Cerebellar cortex (tissue), 1 donor: ENCODE results near the gene MECP2.

Experiments
- DNase-seq: peaks from one replicate; pipeline ENCODE4 v3.0.0-alpha.2; 2015; ENCODE audit warnings: low spot score

The MECP2 gene

DNA sequence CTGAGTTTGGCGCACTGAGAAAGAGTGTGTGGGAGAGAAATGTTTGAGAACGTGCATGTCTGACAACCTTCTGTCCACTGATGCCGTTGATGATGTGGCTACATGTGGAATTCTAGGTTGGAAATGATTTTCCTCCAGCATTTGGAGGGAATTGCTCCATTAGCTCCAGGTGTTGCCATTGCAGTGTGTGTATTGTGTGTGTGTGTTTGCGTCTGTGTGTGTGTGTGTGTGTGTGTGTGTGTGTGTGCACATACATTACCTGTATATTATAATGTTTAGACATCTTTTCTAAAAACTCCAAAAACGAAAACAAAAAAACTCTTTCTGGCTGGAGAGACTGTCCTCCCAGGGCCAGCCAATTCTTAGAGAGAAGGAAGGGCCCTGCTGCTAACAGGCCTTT lies 18.2 kb upstream of the MECP2 start:
- DNase-seq = no peak

DNA sequence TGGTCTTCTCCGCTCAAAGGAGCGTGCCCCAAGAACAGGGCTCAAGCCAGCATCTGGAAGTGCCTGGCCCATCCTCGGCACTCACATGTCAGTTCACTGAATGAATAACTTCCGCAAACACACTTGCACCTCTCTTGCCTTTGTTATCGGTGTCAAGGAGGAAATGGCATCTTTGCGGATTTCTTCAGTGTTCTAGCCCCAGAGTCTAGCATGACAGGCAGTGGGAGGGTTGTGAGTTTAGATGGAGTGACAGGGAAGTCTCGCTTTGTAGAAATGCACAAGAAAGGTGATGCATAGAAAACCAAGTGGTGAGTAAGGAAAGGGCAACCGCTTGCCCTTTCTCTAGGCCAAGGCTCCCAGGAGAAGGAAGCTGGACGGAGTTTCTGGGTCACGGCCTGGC lies 17.6 kb upstream of the MECP2 start:
- DNase-seq = no peak

DNA sequence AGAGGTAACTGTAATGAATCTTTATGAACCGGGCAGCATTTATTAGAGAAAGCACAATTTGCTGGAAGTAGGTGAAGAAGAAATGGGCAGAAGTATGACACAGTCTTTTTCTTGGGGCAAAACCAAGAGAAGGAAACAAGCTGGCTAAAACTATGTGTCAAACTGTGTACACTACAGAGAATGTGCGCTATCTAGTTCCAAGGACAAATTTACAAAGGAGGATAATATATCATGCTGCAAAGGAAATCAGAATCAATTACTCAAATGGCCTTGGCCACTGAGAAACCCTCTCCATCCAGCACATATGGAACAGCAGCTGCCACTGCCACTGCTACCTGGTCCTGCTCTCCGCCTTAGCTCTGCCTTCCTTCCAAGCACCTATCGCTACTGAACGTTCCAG lies 17.1 kb upstream of the MECP2 start:
- DNase-seq = no peak

DNA sequence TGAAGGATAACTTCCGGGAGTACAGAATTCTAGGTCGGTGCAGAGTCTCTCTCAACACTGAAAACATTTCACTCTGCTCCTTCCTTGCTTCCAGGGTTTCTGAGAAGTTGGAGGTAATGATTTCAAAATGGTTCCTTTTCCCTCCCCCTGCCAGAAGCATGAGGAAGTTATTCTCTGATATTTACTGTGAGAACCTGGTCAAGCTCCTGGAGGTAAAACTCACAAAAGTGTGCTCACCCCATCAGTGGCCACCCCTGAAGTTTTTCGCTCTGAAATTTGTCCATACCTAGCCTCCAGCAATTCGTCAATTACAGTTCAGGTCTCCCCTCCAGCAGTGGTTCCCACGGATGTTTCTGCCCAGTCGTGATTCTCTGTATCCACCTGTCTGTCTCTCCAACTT lies 16.2 kb upstream of the MECP2 start:
- no peak for DNase-seq

DNA sequence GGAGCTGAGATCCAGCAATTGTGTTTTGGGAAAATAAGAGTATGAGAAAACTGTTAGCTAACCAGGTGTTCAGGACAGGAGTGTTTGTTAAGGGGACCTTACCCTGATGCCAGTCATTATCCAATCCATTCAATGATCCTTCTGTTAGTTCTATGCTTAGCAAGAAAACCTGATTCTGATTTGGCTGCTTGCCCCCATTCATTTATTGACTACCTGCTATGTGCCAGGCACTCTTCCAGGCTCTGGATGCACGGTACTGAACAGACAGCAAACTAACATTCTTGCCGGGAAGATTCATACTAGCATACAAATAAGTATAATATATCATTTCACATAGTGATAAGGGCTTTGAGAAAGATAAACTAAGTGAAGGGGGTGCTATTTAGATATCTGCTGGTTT lies 1.0 kb upstream of the MECP2 start:
- no peak for DNase-seq

- DNase-seq = peak; percentile 67
Measured at GRCh38 chrX:154097003-154097588, 421 bp downstream of the MECP2 start.

DNA sequence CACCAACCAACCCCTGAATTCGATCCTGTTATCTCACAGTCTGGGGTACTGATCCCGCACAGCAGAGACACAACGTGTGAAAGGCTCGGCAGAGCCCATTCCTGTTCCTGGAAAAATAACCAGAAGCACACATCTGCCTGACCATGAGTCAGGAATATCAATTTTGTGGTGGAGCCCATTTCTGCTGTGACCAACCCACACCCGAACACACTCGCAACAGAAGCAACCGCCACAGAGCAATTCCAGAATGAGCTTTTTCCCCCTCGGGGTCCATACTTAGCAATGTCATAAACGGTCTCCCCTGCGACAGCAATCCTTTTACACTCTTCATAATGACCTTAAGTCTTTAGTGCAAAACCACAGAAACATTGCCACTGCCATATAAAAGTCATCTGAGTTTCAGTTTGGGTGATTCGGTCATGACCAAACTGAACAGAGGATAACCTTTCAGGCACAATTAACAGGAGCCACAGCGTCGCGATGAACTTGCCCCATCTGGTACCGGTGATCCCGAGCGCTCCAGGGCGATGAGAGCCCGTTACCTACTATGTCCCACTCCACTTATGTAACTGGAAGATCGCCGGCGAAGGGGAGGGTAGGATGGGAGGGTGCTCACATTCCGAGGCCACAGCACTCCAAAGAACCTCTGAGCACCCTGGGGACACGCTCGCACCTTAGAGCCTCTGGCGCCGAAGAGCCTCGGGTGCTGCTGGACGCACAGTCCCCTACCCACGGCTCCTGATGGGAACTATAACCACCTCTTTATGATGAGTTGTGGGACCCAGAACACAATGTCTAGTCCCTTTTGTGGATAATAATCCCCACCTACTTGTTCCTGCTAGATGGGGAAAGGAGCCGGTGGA lies 1.1 kb downstream of the MECP2 start:
- peak; percentile 38 for DNase-seq

- no peak for DNase-seq
Measured at GRCh38 chrX:154094833-154095232, 2.7 kb downstream of the MECP2 start.

DNA sequence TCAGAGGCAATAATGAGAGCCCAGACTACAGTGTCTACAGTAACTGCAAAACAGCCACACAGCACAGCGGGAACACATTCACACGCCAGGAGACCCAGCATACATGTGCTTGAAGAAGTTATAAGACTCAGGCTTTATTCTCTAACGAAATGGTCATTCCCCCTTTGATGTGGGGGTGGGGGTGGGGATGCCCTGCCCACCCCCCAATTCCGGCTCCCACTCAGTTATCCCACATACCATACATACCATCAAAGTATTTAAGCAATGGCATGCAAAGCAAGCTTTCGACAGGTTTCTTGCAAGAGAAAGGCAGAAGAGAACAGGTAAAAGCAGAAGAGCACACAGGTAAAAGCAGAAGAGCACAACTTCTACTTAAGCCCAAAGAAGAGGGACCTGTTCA lies 3.6 kb downstream of the MECP2 start:
- DNase-seq = no peak

GRCh38 chrX:154092371-154092770 lies 5.1 kb downstream of the MECP2 start:
- DNase-seq = no peak

DNA sequence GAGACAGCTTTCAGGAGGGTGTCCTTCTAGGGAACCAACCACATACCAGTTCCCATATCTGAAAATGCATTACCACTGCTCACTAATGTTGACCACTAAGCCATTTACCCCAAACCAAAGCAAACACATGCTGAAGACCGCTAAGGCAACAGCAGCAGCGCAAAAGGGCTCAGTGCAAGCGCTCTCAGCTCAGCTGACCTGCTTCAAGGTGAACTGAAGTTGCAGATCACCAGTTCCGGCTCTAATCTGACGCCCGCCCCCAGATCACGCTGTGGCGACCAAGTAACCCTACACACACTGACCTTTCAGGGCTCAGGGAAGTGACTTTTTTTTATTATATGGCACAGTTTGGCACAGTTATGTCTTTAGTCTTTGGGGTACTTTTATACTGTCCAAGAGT lies 5.8 kb downstream of the MECP2 start:
- no peak for DNase-seq

DNA sequence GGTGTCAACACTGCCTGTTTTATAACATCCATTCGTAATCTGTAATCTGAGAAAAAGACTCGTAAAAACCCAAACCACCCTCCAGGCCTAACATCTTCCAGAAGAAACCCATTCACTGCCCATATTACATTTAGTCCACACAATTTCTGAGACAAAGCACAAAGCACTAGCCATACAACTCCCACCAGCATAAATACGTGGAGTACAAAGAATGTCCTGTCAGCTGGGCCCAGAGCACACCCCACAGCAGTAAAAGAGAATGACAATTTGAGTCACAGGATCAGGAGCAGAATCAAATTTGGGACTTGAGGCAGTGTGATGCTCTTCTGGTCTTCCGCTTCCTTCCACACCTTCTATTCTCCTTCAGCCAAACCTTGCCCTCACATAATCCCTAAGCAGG lies 6.8 kb downstream of the MECP2 start:
- no peak for DNase-seq

DNA sequence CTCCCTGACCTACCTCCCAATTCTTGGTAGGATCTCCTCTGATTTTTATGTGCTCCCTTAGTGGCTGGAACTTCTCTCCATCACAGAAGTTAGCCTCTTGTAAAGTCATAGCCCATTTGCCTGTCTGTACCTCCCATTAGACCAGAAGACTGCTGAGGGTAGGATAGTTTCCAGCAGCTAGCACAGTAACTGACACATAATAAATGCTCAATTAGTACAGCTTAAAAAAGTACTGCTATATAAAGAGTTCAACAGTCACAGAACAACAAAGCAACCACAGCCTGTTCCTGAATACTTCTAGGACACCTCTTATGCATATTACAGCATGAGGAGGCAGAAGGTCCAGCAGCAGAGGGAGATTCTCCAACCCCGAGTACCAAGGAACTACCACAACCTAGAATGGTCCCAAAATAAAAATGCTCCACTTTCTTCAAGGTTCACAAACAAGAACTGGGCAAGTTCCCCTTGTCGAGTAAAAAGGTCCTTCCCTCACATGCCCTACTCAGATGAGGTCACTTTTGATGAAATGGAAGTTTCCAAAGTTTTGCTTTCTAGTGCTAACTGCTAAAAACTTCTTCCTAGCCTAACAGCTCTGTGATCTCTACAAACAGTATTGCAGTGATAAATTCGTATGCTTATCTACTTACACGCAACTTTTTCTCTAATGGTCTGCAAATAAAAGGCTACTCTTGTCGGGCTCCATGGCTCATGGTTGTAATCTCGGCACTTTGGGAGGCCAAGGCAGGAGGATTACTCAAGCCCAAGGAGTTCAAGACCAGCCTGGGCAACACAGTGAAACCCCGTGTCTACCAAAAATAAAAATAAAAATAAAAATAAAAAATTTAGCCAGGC lies 12.8 kb downstream of the MECP2 start:
- DNase-seq = no peak

DNA sequence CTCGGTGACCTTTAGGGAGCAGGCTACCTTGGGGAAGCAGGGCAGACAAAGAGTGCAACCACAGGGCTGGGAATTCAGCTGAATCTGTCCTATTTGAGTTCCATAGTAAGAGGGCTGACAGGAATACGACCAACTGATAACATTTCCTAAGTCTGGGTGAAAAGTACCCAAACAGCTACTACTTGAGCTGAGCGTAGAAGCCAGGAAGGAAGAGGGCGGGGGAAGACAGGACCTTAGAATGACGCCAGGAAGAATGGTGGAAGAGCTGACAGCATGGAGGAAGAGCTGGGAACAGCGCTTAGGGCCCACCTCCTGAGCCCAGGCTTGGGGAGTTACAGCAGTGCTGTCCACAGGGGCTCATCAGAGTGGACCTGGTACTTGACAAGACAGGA lies 14.4 kb downstream of the MECP2 start:
- DNase-seq = no peak

- DNase-seq = no peak
Measured at GRCh38 chrX:154082396-154083125, 15.0 kb downstream of the MECP2 start.

DNA sequence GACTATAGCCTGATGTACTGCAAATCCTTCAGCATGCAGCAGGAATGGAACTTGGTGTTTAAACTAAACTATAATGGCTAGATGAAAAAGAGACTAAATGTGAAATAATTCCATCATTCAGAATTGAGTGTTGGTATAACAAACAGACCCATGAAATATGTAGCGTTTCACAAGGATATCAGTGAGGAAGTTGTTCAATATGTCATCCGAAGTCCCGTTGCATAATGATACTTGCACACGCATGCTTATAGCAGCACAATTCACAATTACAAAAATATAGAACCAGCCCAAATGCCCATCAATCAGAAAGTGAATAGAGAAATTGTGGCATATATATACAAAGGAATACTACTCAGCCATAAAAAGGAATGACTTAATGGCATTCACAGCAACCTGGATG lies 20.4 kb downstream of the MECP2 start:
- no peak for DNase-seq

- DNase-seq = no peak
Measured at GRCh38 chrX:154074199-154074598, 23.3 kb downstream of the MECP2 start.

DNA sequence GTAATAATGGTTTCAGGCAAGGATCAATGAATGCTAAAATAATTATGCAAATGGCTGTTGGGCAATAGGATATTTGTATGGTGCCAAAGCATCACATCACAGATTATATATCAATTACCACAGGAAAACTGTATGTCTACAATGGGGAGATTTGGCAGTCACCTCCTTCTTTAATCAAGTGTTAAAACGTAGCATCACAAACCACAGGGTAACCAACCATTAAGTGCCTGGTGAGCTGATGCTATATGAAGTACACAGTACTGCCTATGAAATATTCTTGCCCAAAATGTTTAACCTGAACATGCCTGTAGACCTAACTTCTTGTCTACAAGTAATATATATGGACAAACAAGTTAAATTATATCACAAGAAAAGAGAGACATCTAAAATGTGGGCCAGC lies 25.3 kb downstream of the MECP2 start:
- DNase-seq = no peak

GRCh38 chrX:154068560-154068959 lies 29.0 kb downstream of the MECP2 start:
- no peak for DNase-seq

GRCh38 chrX:154064637-154065435 lies 32.7 kb downstream of the MECP2 start:
- no peak for DNase-seq

DNA sequence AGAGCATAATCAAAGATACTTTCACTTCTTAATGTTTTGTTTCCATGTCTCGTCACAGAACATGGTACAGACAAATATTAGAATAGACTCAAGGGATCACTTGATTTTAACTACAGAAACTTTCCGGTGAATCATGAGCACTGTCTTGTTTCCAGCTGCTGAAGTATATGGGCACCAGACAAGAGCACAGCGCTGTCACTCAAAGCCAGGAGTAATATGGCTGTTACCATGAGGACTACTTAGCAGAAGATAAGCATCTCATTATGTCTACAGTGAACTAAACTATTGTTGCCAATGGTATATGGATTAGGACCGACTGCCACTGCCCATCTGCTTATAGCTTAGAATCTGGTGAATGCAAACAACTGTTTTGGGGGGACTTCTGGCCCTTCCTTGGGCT lies 34.3 kb downstream of the MECP2 start:
- DNase-seq = no peak
